HG02571 (cell line): ENCODE data around the gene TMPRSS4.

ENCODE experiments used
- ATAC-seq: cut with Tn5 transposase; IDR thresholded peaks from one replicate; pipeline ENCODE4 v1.9.1; 2021; ENCODE audit warnings: mild to moderate bottlenecking, moderate library complexity; ENCODE audit not compliant: unreplicated experiment

The TMPRSS4 gene

GRCh38 chr11:118132385-118133151 lies 55.7 kb downstream of the TMPRSS4 start:
- no peak for ATAC-seq

DNA sequence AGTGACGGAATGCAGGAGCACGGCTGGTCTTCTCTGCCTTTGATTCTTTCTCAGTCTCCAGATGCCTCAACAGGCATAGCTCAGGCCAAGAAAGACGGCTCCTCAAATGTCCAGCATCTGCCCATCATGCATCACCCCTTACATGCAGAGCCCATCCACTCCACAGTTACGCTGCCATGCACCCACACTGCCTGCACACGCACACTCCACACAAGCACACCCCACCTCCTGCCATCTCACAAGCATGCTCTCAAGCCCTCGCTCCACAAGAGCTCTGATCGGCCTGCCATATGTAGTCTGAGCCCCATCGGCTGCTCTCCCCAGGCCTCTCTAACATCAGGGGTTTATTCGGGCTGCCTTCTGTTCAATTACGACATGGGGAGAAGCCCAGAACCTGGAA lies 56.9 kb downstream of the TMPRSS4 start:
- no peak for ATAC-seq

DNA sequence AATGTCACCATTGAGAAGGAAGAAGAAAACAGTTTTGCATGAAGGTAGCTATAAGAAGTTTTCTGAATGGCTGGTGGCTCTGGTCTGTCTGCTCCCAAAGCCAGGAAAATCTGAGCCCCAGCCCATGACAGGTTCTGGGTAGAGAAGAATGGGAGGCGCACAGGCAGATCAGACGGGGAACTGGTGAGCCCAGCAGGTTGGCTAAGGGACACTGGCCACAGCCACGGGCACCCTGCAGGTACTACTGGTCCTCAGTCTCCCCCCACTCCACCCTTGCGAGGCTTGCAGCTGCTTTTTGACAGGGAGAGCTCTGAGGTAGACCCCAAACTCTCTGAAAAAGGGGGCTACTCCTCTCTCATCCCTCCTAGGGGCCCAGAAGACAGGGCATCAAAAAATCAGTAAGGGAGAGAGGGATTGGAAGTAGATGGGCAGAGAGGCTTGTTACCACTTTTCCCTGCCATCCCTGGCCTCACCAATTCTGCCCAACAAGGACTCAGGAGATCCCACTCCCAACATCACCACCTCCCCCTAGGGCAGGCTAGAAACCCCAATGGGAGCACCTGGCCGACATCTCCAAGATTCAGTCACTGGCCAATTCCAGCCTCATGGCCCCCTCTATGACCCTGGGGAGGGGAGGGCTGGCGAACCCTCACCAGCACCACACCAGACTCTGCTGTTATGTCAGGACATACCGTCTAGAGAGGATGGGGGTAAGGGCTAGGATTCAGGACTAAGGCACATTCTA lies 58.3 kb downstream of the TMPRSS4 start:
- ATAC-seq, result no peak

DNA sequence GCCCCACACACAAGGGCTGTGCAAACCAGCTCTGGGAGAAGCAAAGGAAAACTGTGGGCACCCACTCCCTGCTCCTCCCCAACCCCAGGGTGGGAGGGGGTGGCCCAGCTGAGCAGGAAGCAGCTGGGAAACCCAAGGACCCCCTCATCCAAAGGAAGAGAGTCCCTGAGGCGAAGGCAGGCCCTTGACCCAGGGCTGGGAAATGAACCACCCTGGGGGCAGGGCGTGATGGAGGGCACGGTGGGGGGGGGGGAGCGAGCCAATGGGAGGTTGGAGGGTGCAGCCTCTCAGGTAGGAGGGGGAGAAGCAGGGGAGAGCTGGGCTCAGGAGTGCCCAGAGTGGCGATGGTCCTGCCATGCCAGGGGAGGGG lies 58.9 kb downstream of the TMPRSS4 start:
- ATAC-seq, result no peak

DNA sequence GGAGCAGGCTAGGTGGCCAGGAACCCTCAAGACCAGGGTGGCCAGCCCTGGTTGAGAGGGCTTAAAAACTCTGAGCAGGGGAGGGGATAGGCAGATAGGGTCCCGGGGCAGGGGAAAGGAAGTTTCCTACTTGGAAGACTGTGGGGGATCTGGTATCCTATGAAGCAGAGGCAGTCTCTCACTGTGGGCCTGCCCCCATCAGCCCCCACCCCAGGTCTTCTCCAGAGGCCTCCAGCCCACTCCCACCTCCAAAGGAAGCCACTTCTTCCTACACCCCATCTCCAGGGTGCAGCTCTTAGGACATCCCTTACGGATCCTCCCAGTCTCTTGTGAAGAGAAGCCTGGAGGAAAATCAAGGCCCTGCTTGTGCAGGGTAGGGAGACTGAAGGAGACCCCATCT lies 59.5 kb downstream of the TMPRSS4 start:
- ATAC-seq, result no peak

DNA sequence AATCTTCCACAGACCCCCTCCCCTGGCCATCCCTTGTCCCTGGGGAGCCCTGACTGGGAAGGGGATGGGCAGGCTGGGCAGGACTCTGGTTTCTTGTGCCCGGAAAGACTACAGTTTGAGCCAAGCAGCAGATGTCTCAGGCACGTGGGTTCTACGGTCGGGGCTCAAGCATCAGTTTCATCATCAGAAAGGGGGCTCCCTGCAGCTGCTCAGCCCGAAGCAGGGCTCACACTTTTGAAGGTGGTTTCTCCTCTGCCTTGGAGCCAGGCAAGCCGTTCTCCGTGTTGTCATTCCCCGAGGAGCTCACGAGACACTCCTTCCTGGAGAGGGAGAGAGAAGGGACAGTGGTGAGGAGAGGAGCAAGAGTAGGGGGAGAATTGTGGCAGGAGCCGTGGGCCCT lies 59.9 kb downstream of the TMPRSS4 start:
- ATAC-seq, result no peak

DNA sequence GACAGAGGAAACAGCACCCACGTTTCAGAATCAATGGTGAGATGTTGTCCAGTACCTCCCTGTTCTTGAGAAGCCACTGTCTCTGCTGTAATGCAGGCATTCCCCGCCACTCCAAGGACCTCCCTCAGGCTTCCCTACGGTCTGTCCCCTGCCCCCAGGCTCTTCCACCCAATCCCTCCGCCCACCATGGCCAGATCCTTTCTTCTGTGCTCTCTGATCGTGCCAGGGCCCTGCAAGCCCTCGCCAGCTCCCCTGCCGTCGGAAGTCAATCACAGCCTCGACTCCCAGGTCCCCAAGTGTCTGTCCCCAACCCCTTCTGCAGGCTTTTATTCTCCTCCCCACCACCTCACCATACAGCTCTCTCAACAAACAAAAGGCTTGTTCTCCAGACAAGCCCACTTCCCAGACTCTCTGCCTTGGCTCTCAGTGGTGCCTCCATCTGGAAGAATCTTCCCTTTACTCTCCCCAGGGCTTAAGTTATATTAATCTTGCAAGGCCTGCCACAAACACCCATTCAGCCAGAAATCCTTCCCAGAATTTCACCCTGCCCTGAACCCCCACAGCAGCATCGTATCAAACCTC lies 62.1 kb downstream of the TMPRSS4 start:
- ATAC-seq, result no peak

GRCh38 chr11:118139578-118139977 lies 62.7 kb downstream of the TMPRSS4 start:
- no peak for ATAC-seq

GRCh38 chr11:118142081-118142480 lies 65.2 kb downstream of the TMPRSS4 start:
- ATAC-seq, result no peak

DNA sequence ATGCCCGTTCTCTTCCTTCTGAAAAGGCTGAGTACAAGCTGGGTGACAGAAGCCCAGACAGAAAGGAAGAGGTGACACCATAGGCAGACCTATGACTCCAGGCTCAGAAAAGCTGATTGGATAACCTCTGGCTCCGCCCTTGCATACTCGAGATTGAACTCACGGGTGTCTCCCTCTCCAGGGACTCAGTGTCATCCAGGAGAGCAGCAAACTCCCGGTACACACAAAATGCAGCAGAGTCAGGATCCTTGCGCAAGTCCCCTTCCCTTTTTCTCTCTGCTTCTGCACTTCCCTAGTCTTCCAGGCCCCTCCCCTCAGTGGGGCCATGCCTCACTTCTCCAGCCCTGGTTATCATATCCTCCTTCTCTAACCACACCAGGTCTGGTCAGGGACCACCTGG lies 65.9 kb downstream of the TMPRSS4 start:
- ATAC-seq, result no peak

GRCh38 chr11:118143661-118144185 lies 66.8 kb downstream of the TMPRSS4 start:
- no peak for ATAC-seq

- ATAC-seq, result no peak
These were observed 67.7 kb downstream of the TMPRSS4 start for GRCh38 chr11:118144301-118145268.

DNA sequence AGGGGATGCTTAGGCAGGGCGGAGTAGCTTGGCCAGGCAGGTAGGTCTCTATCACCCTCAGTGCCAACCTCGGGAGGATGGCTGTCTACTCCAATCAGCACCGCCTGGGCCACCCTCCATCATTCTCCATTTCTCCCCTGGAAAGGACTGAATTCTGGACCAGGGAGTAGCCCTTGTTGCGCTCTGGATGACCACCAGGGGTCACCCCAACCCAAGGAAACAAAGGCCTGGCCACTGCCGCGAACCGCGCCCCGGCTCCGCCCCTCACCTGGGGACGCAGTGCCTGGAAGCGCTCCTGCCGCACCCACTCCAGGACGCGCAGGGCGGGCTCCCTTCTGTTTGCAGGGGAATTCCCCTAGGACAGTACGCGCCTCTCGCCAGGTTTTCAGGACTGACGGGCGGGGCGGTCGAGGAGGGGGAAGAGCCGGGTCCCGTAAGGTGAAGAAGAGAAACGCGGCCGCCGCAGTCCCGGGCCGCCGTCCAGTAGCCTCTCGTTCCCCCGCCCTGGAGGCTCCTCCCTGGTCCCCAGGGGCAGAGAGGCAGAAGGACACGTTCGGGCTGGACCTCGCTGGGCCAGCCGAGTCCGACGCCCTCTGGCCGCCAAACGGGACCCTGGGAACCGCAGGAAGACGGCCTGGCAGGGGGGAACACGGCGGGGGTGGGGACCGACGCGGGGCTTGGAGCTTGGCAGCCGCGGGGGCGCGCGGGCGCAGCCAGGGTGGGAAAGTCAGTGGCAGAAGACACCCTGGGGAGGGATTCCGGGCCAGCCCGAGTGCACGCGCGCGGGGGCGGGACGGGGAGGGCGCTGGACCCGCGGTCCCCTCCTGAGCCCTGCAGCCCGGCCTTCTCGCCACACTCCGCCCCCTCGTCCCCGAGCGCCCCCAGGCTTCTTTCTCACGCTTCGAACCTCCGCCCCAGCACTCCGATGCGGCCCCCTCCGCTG lies 68.7 kb downstream of the TMPRSS4 start:
- ATAC-seq, result peak; percentile 76

GRCh38 chr11:118146554-118146953 lies 69.7 kb downstream of the TMPRSS4 start:
- ATAC-seq, result no peak

- no peak for ATAC-seq
These were observed 70.6 kb downstream of the TMPRSS4 start for GRCh38 chr11:118147502-118147901.

- no peak for ATAC-seq
These were observed 71.4 kb downstream of the TMPRSS4 start for GRCh38 chr11:118148240-118148639.

GRCh38 chr11:118148856-118149255 lies 72.0 kb downstream of the TMPRSS4 start:
- no peak for ATAC-seq

- ATAC-seq, result no peak
These were observed 72.6 kb downstream of the TMPRSS4 start for GRCh38 chr11:118149493-118149892.

DNA sequence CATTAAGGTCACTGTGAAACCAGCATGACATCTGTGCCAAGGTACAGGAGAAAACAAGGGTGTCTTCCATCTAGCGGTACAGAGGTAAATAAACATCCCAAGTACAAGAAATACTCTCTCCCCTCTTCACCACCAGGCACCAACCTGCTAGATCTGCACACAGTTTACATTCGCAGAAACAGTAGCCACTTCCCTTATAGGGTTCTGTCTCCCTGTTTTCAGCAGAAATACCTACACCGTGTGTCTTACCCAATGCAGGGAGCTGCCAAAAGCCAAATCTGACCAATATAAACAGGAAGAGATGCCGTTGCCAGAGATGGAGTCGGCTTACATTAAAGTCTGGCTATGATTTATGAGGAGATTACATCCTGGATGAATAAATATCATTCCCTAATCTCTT lies 74.6 kb downstream of the TMPRSS4 start:
- ATAC-seq, result no peak
